Caco-2 (cell line): ENCODE measurements around the gene GRIA4. TPM values are rescaled to one million over a fixed set of nuclear protein-coding genes. Genes with fewer than 3 reads are reported as not detected.

Source experiments
- BruUV-seq: library from RNA; stranded (reverse); fragments of 400-500 nt; replicated peaks from 2 replicates; lab custom pipeline; 2021; lab: Mats Ljungman, UMichigan
- CTCF ChIA-PET: fragments of 300-600 bp; sonication (Branson Sonifier 250); formaldehyde crosslinking; loops from one replicate; lab custom pipeline; 2022; ENCODE audit warnings: antibody characterized with exemption; lab: Charles Lee
- POLR2A ChIA-PET: fragments of 300-600 bp; sonication (Branson Sonifier 250); formaldehyde crosslinking; loops from one replicate; lab custom pipeline; 2022; ENCODE audit warnings: antibody characterized with exemption; lab: Charles Lee
- DNase-seq, 2 experiments: peaks; one replicate each; pipeline versions ENCODE4 v3.0.0 to v3.0.0-alpha.2; 2020 to 2022
- H3K27me3 ChIP-seq: replicated peaks from 2 replicates; pipeline ENCODE4 v1.6.0; 2011; ENCODE audit warnings: low read length; ENCODE audit not compliant: control insufficient read depth, insufficient read depth
- H3K36me3 ChIP-seq: 2 replicates; pipeline ENCODE4 v1.5.1; 2011; ENCODE audit warnings: low read length; ENCODE audit not compliant: control insufficient read depth, insufficient read depth
- H3K4me1 ChIP-seq: fragments of 250-450 bp; sonication (Bioruptor Pico); 2 replicates; pipeline ENCODE4 v1.5.1; 2020; ENCODE audit warnings: mild to moderate bottlenecking
- H3K4me3 ChIP-seq: 2 replicates; pipeline ENCODE4 v1.5.1; 2011; ENCODE audit warnings: low read depth, mild to moderate bottlenecking, control low read depth, low read length
- H3K9me3 ChIP-seq: fragments of 250-450 bp; sonication (Bioruptor Pico); 2 replicates; pipeline ENCODE4 v1.5.1; 2020; ENCODE audit warnings: mild to moderate bottlenecking, moderate library complexity
- H3K27ac Mint-ChIP-seq: one replicate; pipeline ENCODE4 v1.8.0; 2022; ENCODE audit warnings: mixed read lengths; ENCODE audit not compliant: unreplicated experiment
- H3K27me3 Mint-ChIP-seq: one replicate; pipeline ENCODE4 v1.8.0; 2022; ENCODE audit warnings: mixed read lengths; ENCODE audit not compliant: insufficient read depth, unreplicated experiment
- H3K36me3 Mint-ChIP-seq: one replicate; pipeline ENCODE4 v1.8.0; 2022; ENCODE audit warnings: mild to moderate bottlenecking, mixed read lengths; ENCODE audit not compliant: insufficient read depth, unreplicated experiment
- H3K4me1 Mint-ChIP-seq: one replicate; pipeline ENCODE4 v1.8.0; 2022; ENCODE audit warnings: low read depth, mixed read lengths; ENCODE audit not compliant: unreplicated experiment
- H3K4me3 Mint-ChIP-seq: one replicate; pipeline ENCODE4 v1.8.0; 2022; ENCODE audit warnings: mild to moderate bottlenecking, moderate library complexity, mixed read lengths; ENCODE audit not compliant: unreplicated experiment
- H3K9me3 Mint-ChIP-seq: one replicate; pipeline ENCODE4 v1.8.0; 2022; ENCODE audit warnings: mixed read lengths; ENCODE audit not compliant: unreplicated experiment
- CTCF ChIP-seq, 2 experiments: fragments of 200-600 bp in 1 of 2; IDR thresholded peaks; 1 replicate in 1 of 2; 2 replicates in 1 of 2; pipeline versions ENCODE4 v1.5.1 to v1.8.0; 2011 to 2022; ENCODE audit warnings: antibody characterized with exemption in 1 of 2, control low read depth in 1 of 2, inconsistent platforms in 1 of 2, low read depth in 1 of 2, low read length in 1 of 2, mild to moderate bottlenecking in 1 of 2, moderate library complexity in 1 of 2; ENCODE audit not compliant: insufficient read depth in 1 of 2, severe bottlenecking in 1 of 2, unreplicated experiment in 1 of 2
- intact Hi-C: fragments of 100-400 bp; cut with micrococcal nuclease; formaldehyde crosslinking; loops from one replicate; pipeline ENCODE4 v1.10.0; 2022; ENCODE audit not compliant: unreplicated experiment
- total RNA-seq: library from RNA; stranded (reverse); gene quantifications from 2 replicates; pipeline ENCODE4 v1.2.3, GENCODE V29; 2022

The GRIA4 gene
- total RNA-seq, 1 experiment from 2014 or later: not detected

- ChIA-PET POLR2A (no interaction called here), CTCF (no interaction called here)
- H3K27ac Mint-ChIP-seq: no peak overlapping the region
- no peak for TF ChIP-seq CTCF (IDR thresholded peaks at IDR 0.05; ENCODE audit: insufficient read depth in 1 of 2, low read depth in 1 of 2, low read length in 1 of 2, severe bottlenecking in 1 of 2, unreplicated experiment in 1 of 2)
- H3K27me3 Mint-ChIP-seq: peaks cover 4% of the 10 kb centered on the region
- H3K4me1 Mint-ChIP-seq: no peaks in the 10 kb centered on the region
- H3K36me3 Mint-ChIP-seq: no peaks in the 10 kb centered on the region
- no peaks in the 10 kb centered on the region for H3K36me3 ChIP-seq
- no peak overlapping the region for H3K4me3 ChIP-seq
- BruUV-seq: no TSS peak
- no peaks in the 10 kb centered on the region for H3K9me3 ChIP-seq
- H3K9me3 Mint-ChIP-seq: no peaks in the 10 kb centered on the region
- intact Hi-C loops: no loop called here
- DNase-seq: no peak
- H3K27me3 ChIP-seq: no peaks in the 10 kb centered on the region
- H3K4me3 Mint-ChIP-seq: no peak overlapping the region
- H3K4me1 ChIP-seq: no peaks in the 10 kb centered on the region
Observed at GRCh38 chr11:105622016-105622415, 12.1 kb downstream of the GRIA4 start.

- TF ChIP-seq CTCF (IDR thresholded peaks at IDR 0.05; ENCODE audit: insufficient read depth in 1 of 2, low read depth in 1 of 2, low read length in 1 of 2, severe bottlenecking in 1 of 2, unreplicated experiment in 1 of 2): no peak
- Mint-ChIP-seq H3K9me3 (no peaks in the 10 kb centered on the region), H3K4me3 (no peak overlapping the region), H3K27ac (no peak overlapping the region), H3K36me3 (no peaks in the 10 kb centered on the region), H3K27me3 (peaks cover 3% of the 10 kb centered on the region), H3K4me1 (no peaks in the 10 kb centered on the region)
- Histone ChIP-seq H3K27me3 (no peaks in the 10 kb centered on the region), H3K4me3 (no peak overlapping the region), H3K9me3 (no peaks in the 10 kb centered on the region; the same call in 1 of the 2 replicates), H3K36me3 (no peaks in the 10 kb centered on the region), H3K4me1 (no peaks in the 10 kb centered on the region)
- POLR2A ChIA-PET: no interaction called here
- CTCF ChIA-PET: no interaction called here
- no TSS peak for BruUV-seq
- DNase-seq: no peak
- intact Hi-C loops: no loop called here
Observed at GRCh38 chr11:105632316-105632715, 22.4 kb downstream of the GRIA4 start.

DNA sequence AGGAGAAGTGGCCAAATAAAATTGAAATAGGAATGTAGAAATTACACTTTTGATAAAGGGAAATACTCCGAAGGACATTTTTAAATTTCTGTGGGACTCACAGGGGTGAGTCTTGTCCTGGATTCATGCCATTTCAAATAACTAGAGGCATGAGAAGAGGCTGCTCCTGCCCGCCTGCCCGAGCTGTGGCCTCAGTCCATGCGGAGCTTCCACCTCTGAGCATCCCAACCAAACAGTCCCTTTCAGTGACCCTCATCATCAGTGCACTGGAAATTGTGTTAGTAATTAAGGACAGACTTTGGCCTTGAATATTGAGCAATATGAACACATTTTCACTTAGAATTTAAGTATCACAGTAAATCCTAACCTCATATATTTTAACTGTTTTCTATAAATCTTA is 25.6 kb downstream of the GRIA4 start:
- Histone ChIP-seq H3K36me3 (no peaks in the 10 kb centered on the region), H3K4me1 (0 out of 2 replicates have a peak, but pooled peaks cover 3% of the 10 kb centered on the region), H3K27me3 (no peaks in the 10 kb centered on the region), H3K9me3 (no peaks in the 10 kb centered on the region), H3K4me3 (no peak overlapping the region)
- Mint-ChIP-seq H3K27me3 (peaks cover 3% of the 10 kb centered on the region), H3K27ac (no peak overlapping the region), H3K36me3 (no peaks in the 10 kb centered on the region), H3K9me3 (no peaks in the 10 kb centered on the region), H3K4me1 (no peaks in the 10 kb centered on the region), H3K4me3 (no peak overlapping the region)
- ChIA-PET POLR2A (no interaction called here), CTCF (interaction anchor here (0.9 kb wide), 1 partner anchor 9 kb away, joined by 3 read pairs; no protein-coding TSS in a partner anchor)
- no peak for DNase-seq
- BruUV-seq: no TSS peak
- intact Hi-C loops: no loop called here
- no peak for TF ChIP-seq CTCF (IDR thresholded peaks at IDR 0.05; ENCODE audit: insufficient read depth in 1 of 2, low read depth in 1 of 2, low read length in 1 of 2, severe bottlenecking in 1 of 2, unreplicated experiment in 1 of 2)
